Measurements from ENCODE around the gene HMGCS1.

Gene HMGCS1

DNA sequence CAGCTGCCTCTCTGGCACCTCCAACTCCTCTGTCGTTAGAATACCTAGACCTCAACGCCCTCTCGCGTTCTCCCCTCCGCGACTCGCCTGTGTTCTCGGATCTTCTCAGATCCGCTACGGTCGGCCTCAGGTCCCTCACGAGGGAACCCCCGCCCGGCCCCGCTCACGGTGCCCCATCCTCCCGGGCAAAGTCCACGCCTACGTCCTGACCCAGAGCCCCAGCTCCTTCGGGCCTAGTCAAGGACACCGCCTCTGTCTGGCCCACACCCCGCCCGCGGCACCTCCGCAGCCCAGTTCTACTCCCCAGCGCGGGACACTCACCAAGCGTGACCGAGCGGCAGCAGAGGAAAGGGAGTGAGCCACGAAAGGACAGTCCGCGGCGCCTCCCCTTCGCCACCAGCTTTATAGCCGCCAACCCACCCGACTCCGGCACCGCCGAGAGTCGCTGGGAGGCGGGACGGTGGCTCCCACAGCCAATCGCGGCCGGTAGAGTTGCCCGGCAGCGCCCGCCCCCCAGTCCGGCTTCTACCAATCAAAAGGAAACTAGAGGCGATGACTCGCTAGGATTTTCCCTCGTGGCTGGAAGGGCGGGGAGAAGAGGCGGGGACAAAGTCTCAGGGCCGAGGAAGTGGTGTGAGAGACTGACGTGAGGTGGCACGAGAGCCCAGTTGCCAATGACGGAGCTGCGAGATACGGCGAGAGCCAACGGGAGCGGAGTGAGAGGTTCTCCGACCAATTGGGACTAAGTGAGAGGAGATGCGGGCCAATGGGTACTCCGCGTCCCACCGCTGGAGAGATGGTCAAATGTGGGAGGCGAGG, at the start of gene HMGCS1:
TSS of gene HMGCS1 (minus strand) at position 378 of the 819 bp plus-strand sequence. CDS start 14,447 bp downstream, outside the sequence.
- Histone ChIP-seq H3K27me3 (ENCODE audit: control insufficient read depth, insufficient read depth, low read length) (no peaks in the 10 kb centered on the region), H3K4me3 (ENCODE audit: low read length) (peak within 1 kb of the TSS; percentile 93), H3K27ac (ENCODE audit: low read depth, low read length) (peak within 1 kb of the TSS; percentile 90), H3K36me3 (ENCODE audit: control insufficient read depth, insufficient read depth, low read length) (no peaks in the 10 kb centered on the region), H3K9ac (ENCODE audit: low read length) (peak within 1 kb of the TSS; percentile 89), H3K4me1 (ENCODE audit: control insufficient read depth, insufficient read depth, low read length) (peaks cover 9% of the 10 kb centered on the region)

DNA sequence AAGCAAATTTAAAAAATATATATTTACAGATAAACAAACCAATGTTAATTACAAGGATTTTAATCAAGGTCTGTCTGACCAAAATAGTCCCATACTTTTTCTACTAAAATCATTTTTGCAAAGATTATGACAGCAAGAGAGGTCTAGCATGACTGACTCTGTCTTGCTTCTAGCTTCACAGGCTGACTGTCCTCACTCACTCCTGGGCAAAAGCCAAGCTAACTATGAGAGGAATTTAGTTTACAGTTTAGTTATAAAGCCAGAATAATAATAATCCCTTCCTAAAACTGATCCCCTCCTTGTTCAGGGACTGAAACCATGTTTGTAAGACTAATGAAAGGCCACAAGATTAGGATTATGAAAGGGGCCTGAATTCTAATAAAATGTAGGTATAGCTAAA, 45.5 kb upstream of the HMGCS1 start:
- Histone ChIP-seq H3K27me3 (ENCODE audit: control insufficient read depth, insufficient read depth, low read length) (no peaks in the 10 kb centered on the region), H3K27ac (ENCODE audit: low read depth, low read length) (no peak overlapping the region), H3K4me3 (ENCODE audit: low read length) (no peak overlapping the region), H3K9ac (ENCODE audit: low read length) (no peak overlapping the region), H3K36me3 (ENCODE audit: control insufficient read depth, insufficient read depth, low read length) (no peaks in the 10 kb centered on the region), H3K4me1 (ENCODE audit: control insufficient read depth, insufficient read depth, low read length) (no peaks in the 10 kb centered on the region)

DNA sequence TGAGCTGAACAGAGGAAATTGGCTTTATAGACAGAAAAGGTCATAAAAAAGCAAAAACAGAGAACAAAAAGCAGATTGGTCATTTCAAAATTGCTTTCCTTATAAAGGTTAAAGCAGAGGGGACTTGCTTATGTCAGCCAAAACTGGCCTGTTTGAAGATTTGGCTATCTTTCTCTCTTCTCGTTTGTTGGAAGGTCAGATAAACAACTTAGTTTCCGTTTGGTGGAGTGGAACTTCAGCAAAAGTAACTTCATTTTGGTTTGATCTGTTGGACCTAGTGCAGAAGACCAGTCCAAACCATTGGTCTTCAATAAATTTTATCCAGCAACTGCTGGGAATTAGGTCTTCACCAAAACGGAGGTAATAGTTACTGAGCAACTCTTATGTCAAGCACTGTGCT, 45.1 kb upstream of the HMGCS1 start:
- Histone ChIP-seq H3K27me3 (ENCODE audit: control insufficient read depth, insufficient read depth, low read length) (no peaks in the 10 kb centered on the region), H3K36me3 (ENCODE audit: control insufficient read depth, insufficient read depth, low read length) (no peaks in the 10 kb centered on the region), H3K27ac (ENCODE audit: low read depth, low read length) (no peak overlapping the region), H3K4me1 (ENCODE audit: control insufficient read depth, insufficient read depth, low read length) (no peaks in the 10 kb centered on the region), H3K4me3 (ENCODE audit: low read length) (no peak overlapping the region), H3K9ac (ENCODE audit: low read length) (no peak overlapping the region)

DNA sequence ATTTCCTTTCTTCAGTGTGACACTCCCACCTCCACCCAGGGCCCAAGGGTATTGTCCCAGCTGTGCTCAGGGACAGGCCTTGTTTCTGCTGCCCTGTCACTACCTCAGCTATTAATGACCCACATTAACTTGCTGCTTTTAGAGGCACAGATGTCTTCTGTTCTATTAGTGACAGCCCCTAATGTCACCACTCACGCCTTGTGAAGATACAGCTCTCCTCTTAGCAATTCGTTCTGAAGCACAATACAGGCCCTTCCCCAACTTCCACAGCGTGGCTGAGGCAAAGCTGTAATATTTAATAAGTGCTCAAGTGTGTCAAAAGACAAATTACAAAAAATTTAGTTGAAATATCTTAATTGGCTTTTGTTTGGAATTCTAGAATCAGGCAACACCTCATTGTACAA, 44.7 kb upstream of the HMGCS1 start:
- Histone ChIP-seq H3K36me3 (ENCODE audit: control insufficient read depth, insufficient read depth, low read length) (no peaks in the 10 kb centered on the region), H3K27me3 (ENCODE audit: control insufficient read depth, insufficient read depth, low read length) (no peaks in the 10 kb centered on the region), H3K4me3 (ENCODE audit: low read length) (no peak overlapping the region), H3K9ac (ENCODE audit: low read length) (no peak overlapping the region), H3K4me1 (ENCODE audit: control insufficient read depth, insufficient read depth, low read length) (no peaks in the 10 kb centered on the region), H3K27ac (ENCODE audit: low read depth, low read length) (no peak overlapping the region)

DNA sequence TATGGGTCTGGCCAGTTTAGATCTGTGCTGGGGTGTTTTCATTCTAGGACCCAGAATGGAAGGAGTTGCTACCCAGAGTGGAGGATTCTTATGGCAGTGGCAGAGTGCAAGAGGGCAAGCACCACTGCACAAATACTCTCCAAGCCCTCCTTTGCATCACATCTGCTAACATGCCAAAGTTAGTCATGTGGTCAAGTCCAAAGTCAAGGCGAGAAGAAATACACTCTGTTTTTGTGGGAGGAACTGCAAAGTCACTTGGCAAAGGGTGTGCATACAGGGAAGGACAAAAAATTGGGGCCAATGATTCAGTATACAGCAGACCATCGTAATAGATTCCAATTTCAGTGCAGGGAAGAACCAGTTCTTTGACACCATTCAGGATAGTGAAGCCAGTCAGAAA, 43.9 kb upstream of the HMGCS1 start:
- Histone ChIP-seq H3K27ac (ENCODE audit: low read depth, low read length) (no peak overlapping the region), H3K4me1 (ENCODE audit: control insufficient read depth, insufficient read depth, low read length) (no peaks in the 10 kb centered on the region), H3K4me3 (ENCODE audit: low read length) (no peak overlapping the region), H3K9ac (ENCODE audit: low read length) (no peak overlapping the region), H3K36me3 (ENCODE audit: control insufficient read depth, insufficient read depth, low read length) (no peaks in the 10 kb centered on the region), H3K27me3 (ENCODE audit: control insufficient read depth, insufficient read depth, low read length) (no peaks in the 10 kb centered on the region)

DNA sequence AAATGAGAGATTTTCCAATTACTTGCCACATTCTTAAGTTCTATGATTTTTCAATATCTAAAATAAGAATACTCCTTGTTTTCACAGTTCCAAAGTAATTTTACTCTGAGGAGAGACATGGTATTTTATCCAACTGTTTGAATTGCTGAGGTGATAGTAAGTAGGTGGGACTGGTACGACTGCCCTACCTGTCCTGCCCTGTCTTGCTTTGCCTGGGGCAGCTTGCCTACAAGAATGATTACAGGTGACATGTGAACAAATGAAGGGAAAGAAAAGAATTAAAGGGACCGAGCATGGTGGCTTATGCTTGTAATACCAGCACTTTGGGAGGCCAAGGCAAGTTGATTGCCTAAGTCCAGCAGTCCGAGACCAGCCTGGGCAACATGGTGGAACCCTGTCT, 41.6 kb upstream of the HMGCS1 start:
- Histone ChIP-seq H3K4me3 (ENCODE audit: low read length) (no peak overlapping the region), H3K36me3 (ENCODE audit: control insufficient read depth, insufficient read depth, low read length) (no peaks in the 10 kb centered on the region), H3K27ac (ENCODE audit: low read depth, low read length) (no peak overlapping the region), H3K27me3 (ENCODE audit: control insufficient read depth, insufficient read depth, low read length) (no peaks in the 10 kb centered on the region), H3K4me1 (ENCODE audit: control insufficient read depth, insufficient read depth, low read length) (no peaks in the 10 kb centered on the region), H3K9ac (ENCODE audit: low read length) (no peak overlapping the region)

DNA sequence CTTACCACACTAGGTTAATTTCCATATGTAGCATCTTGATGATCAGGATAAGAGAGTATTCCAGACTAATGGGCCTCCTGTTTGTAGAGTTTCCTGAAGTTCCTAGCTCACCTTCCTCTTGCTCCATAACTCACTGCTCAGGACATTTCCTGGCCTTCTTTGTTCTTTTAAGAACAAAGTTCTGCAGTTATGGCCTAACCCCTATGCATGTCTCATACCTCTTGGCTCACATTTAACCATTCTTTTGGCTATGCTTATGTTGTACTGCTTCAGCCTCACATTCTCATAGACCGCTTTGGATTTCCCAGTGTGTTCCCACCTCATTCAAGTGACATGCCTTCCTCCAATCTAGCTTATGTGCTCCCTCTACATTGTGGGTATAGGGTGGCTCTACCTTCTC, 40.5 kb upstream of the HMGCS1 start:
- no peak overlapping the region for H3K4me3 ChIP-seq (ENCODE audit: low read length)
- H3K9ac ChIP-seq (ENCODE audit: low read length) = no peak overlapping the region
- no peaks in the 10 kb centered on the region for H3K4me1 ChIP-seq (ENCODE audit: control insufficient read depth, insufficient read depth, low read length)
- no peaks in the 10 kb centered on the region for H3K36me3 ChIP-seq (ENCODE audit: control insufficient read depth, insufficient read depth, low read length)
- no peak overlapping the region for H3K27ac ChIP-seq (ENCODE audit: low read depth, low read length)
- no peaks in the 10 kb centered on the region for H3K27me3 ChIP-seq (ENCODE audit: control insufficient read depth, insufficient read depth, low read length)

DNA sequence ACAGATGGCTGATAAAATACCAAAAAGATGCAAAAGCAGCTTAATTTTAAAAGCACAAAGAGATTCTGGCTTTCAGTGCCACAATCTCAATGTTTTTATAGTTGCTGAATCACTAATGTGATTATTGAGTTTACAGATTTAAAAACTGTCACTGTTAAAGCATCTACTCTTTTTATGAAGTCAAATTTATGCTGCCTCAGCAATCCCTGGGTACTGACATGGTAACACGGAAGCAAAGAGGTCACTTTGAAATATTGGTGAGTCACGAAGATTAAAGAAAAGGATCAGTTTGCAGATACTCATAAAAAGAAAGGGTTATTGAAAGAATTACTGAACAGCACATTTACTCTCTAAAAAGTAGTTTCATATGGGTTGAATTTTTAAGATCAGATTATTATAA, 39.7 kb upstream of the HMGCS1 start:
- no peaks in the 10 kb centered on the region for H3K36me3 ChIP-seq (ENCODE audit: control insufficient read depth, insufficient read depth, low read length)
- no peaks in the 10 kb centered on the region for H3K4me1 ChIP-seq (ENCODE audit: control insufficient read depth, insufficient read depth, low read length)
- no peaks in the 10 kb centered on the region for H3K27me3 ChIP-seq (ENCODE audit: control insufficient read depth, insufficient read depth, low read length)
- no peak overlapping the region for H3K27ac ChIP-seq (ENCODE audit: low read depth, low read length)
- H3K9ac ChIP-seq (ENCODE audit: low read length) = no peak overlapping the region
- no peak overlapping the region for H3K4me3 ChIP-seq (ENCODE audit: low read length)

DNA sequence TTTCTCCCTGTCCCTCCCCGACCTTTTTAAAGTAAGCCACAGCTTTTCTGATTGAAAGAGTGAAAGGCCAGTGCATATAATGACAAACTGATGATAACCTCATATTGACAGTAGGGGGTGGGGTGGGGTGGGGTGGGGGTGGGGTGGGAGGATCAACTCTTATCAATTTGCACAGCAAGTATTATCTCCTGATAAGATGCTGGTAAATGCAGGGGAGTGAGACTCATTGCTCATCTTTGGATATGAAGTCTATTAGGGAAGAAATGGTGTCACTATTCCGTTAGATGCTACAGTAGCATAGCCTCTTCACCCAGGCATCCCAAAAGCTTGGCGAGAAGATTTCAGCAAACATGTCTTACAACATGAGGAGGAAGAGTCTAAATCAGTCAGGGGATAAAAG, 38.9 kb upstream of the HMGCS1 start:
- Histone ChIP-seq H3K27me3 (ENCODE audit: control insufficient read depth, insufficient read depth, low read length) (no peaks in the 10 kb centered on the region), H3K9ac (ENCODE audit: low read length) (no peak overlapping the region), H3K36me3 (ENCODE audit: control insufficient read depth, insufficient read depth, low read length) (no peaks in the 10 kb centered on the region), H3K4me3 (ENCODE audit: low read length) (no peak overlapping the region), H3K27ac (ENCODE audit: low read depth, low read length) (no peak overlapping the region), H3K4me1 (ENCODE audit: control insufficient read depth, insufficient read depth, low read length) (no peaks in the 10 kb centered on the region)

DNA sequence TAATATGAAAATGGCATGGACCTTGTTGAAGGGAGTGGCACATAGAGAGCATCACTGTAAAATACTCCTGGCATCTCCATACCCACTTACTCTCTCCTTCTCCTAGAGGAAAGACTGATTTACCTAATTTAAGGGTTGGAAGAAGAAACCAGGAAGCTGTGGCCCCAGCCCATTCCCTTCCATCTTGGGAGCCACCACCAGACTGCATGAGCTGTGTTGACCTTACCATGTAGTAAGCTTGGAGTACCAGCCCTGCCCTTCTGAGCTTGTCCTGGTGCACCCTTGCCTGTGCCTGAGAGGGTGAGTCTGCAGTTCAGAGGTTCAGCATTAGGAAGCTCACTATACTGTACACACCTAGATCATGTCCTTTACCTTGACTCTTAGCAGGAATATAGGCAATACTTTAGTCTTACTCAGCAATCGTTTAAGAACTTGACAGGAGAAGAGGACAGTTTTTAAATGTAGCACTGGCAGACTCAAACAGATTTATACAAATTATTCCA, 35.7 kb upstream of the HMGCS1 start:
- H3K27ac ChIP-seq (ENCODE audit: low read depth, low read length) = no peak overlapping the region

DNA sequence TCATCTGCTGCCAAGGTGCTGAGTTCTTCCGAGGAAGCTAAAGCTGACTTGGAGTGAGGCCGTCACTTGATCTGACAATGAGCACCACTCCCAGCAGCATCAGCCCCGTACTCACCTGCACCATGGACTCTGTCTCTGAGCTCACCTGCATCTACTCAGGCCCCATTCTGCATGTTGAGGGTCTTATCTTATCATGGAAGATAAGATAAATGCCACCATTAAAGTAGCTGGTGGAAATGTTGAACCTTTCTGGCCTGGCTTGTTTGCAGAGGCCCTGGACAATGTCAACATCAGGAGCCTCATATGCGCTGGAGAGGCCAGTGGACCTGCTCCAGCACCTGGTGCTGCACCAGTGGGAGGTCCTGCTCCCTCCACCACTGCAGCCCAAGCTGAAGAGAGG, 35.0 kb upstream of the HMGCS1 start:
- no peak overlapping the region for H3K27ac ChIP-seq (ENCODE audit: low read depth, low read length)
- no peak overlapping the region for H3K9ac ChIP-seq (ENCODE audit: low read length)
- no peaks in the 10 kb centered on the region for H3K4me1 ChIP-seq (ENCODE audit: control insufficient read depth, insufficient read depth, low read length)
- H3K36me3 ChIP-seq (ENCODE audit: control insufficient read depth, insufficient read depth, low read length) = no peaks in the 10 kb centered on the region
- no peak overlapping the region for H3K4me3 ChIP-seq (ENCODE audit: low read length)
- H3K27me3 ChIP-seq (ENCODE audit: control insufficient read depth, insufficient read depth, low read length) = no peaks in the 10 kb centered on the region

More for the DNA sequence above, 35.7 kb upstream of the HMGCS1 start:
- Histone ChIP-seq H3K36me3 (ENCODE audit: control insufficient read depth, insufficient read depth, low read length) (no peaks in the 10 kb centered on the region), H3K4me1 (ENCODE audit: control insufficient read depth, insufficient read depth, low read length) (no peaks in the 10 kb centered on the region), H3K27me3 (ENCODE audit: control insufficient read depth, insufficient read depth, low read length) (no peaks in the 10 kb centered on the region), H3K9ac (ENCODE audit: low read length) (no peak overlapping the region), H3K4me3 (ENCODE audit: low read length) (no peak overlapping the region)

DNA sequence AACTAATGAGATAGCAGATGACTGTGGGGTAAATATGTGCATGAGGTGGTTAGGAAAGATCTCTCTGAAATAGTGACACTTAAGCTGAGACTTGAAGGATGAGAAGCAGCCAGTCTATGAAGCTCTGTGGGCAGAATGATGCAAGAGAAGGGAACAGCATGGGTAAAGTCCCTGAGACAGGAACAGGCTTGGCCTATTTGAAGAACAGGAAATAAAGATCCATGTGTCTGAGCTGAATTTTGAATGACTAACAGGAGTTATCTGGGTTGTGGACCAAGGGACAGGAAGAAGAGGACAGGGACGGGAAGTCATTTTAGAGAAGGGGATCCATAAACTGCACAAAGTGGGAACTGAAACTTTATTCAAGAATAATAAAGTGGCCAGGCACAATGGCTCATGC, 25.6 kb upstream of the HMGCS1 start:
- Histone ChIP-seq H3K36me3 (ENCODE audit: control insufficient read depth, insufficient read depth, low read length) (no peaks in the 10 kb centered on the region), H3K4me1 (ENCODE audit: control insufficient read depth, insufficient read depth, low read length) (no peaks in the 10 kb centered on the region), H3K27ac (ENCODE audit: low read depth, low read length) (no peak overlapping the region), H3K9ac (ENCODE audit: low read length) (no peak overlapping the region), H3K4me3 (ENCODE audit: low read length) (no peak overlapping the region), H3K27me3 (ENCODE audit: control insufficient read depth, insufficient read depth, low read length) (no peaks in the 10 kb centered on the region)

DNA sequence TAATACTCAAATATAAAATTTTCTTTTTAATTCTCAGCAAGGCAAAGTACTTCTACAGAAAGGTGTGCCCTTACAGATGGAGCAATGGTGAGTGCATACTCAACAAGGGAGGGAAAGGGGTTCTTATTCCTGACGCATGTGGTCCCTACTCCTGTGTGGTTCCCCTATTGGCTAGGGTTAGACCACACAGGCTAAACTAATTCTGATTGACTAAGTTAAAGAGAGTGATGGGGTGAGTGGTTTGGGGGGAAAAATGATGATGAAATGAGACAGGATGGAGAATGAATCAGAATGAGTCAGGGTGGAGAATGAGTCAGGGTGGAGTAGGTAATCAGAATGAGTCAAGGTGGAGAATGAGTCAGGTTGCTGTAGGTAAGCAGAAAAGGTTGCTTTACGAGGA, 22.9 kb upstream of the HMGCS1 start:
- no peak overlapping the region for H3K4me3 ChIP-seq (ENCODE audit: low read length)
- no peak overlapping the region for H3K27ac ChIP-seq (ENCODE audit: low read depth, low read length)
- no peaks in the 10 kb centered on the region for H3K27me3 ChIP-seq (ENCODE audit: control insufficient read depth, insufficient read depth, low read length)

More for the DNA sequence above, 22.9 kb upstream of the HMGCS1 start:
- no peaks in the 10 kb centered on the region for H3K36me3 ChIP-seq (ENCODE audit: control insufficient read depth, insufficient read depth, low read length)
- no peak overlapping the region for H3K9ac ChIP-seq (ENCODE audit: low read length)
- no peaks in the 10 kb centered on the region for H3K4me1 ChIP-seq (ENCODE audit: control insufficient read depth, insufficient read depth, low read length)

Measured in rectal smooth muscle tissue (tissue), 1 donor.